K562 treated with DMSO at 1 percent for 48 hours (cell line): Measurements from ENCODE around the gene NPM3. TPM values are rescaled to one million over a fixed set of nuclear protein-coding genes. Genes with fewer than 3 reads are reported as not detected.

Experiments
- total RNA-seq: library from RNA; unstranded; fragments of 300-600 nt; gene quantifications from 2 replicates; pipeline ENCODE4 v1.2.3, GENCODE V29; 2022; ENCODE audit warnings: low replicate concordance; ENCODE audit errors: extremely low read depth

Gene NPM3, protein sequence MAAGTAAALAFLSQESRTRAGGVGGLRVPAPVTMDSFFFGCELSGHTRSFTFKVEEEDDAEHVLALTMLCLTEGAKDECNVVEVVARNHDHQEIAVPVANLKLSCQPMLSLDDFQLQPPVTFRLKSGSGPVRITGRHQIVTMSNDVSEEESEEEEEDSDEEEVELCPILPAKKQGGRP
- 631 TPM in 1 of 2 replicates, not detected in the other for total RNA-seq

GRCh38 chr10:101782811-101783735 is at the start of gene NPM3:
NPM3 (minus strand) TSS chr10:101783446; CDS start chr10:101783390, 56 bp downstream.

GRCh38 chr10:101818119-101818871 is 35.0 kb upstream of the NPM3 start, which contains the start of gene OGA:
OGA (minus strand) TSS chr10:101818444; CDS start chr10:101818022, 422 bp downstream.

GRCh38 chr10:101775273-101776160 is 7.7 kb downstream of the NPM3 start, which contains the start of gene FGF8:
FGF8 (minus strand) TSS chr10:101776114; CDS start chr10:101775900, 214 bp downstream.

Other genes starting within 250 kb of the NPM3 start
- not detected in 2 replicates for gene POLL, start 195.2 kb downstream of the NPM3 start, total RNA-seq
- gene DPCD, start 195.1 kb downstream of the NPM3 start, total RNA-seq = not detected in 2 replicates
- not detected in 2 replicates for gene FBXW4, start 88.3 kb downstream of the NPM3 start, total RNA-seq
- gene FGF8, start 7.3 kb downstream of the NPM3 start, total RNA-seq = not detected in 2 replicates
- not detected in 2 replicates for gene OGA, start 35.0 kb upstream of the NPM3 start, total RNA-seq
- gene KCNIP2, start 60.4 kb upstream of the NPM3 start, total RNA-seq = not detected in 2 replicates